Measurements from ENCODE around the gene BCAS1.

The BCAS1 gene

GRCh38 chr20:53996584-53997486 lies 73.6 kb downstream of the BCAS1 start:
- H3K4me3 ChIP-seq (ENCODE audit: low read length), result no peak overlapping the region
- TF ChIP-seq, protein P1, sequence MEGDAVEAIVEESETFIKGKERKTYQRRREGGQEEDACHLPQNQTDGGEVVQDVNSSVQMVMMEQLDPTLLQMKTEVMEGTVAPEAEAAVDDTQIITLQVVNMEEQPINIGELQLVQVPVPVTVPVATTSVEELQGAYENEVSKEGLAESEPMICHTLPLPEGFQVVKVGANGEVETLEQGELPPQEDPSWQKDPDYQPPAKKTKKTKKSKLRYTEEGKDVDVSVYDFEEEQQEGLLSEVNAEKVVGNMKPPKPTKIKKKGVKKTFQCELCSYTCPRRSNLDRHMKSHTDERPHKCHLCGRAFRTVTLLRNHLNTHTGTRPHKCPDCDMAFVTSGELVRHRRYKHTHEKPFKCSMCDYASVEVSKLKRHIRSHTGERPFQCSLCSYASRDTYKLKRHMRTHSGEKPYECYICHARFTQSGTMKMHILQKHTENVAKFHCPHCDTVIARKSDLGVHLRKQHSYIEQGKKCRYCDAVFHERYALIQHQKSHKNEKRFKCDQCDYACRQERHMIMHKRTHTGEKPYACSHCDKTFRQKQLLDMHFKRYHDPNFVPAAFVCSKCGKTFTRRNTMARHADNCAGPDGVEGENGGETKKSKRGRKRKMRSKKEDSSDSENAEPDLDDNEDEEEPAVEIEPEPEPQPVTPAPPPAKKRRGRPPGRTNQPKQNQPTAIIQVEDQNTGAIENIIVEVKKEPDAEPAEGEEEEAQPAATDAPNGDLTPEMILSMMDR (IDR thresholded peaks at IDR 0.05; ENCODE audit: insufficient read depth, low read depth, low read length, missing control alignments), result no peak
- no peak for DNase-seq (ENCODE audit: low read depth)

GRCh38 chr20:53995949-53996348 lies 74.4 kb downstream of the BCAS1 start:
- DNase-seq (ENCODE audit: low read depth), result no peak
- TF ChIP-seq, protein P1 (IDR thresholded peaks at IDR 0.05; ENCODE audit: insufficient read depth, low read depth, low read length, missing control alignments), result no peak
- H3K4me3 ChIP-seq (ENCODE audit: low read length), result no peak overlapping the region

GRCh38 chr20:53994088-53994487 lies 76.3 kb downstream of the BCAS1 start:
- DNase-seq (ENCODE audit: low read depth), result no peak
- no peak overlapping the region for H3K4me3 ChIP-seq (ENCODE audit: low read length)
- TF ChIP-seq, protein P1 (IDR thresholded peaks at IDR 0.05; ENCODE audit: insufficient read depth, low read depth, low read length, missing control alignments), result no peak

GRCh38 chr20:53993310-53993709 lies 77.1 kb downstream of the BCAS1 start:
- TF ChIP-seq, protein P1 (IDR thresholded peaks at IDR 0.05; ENCODE audit: insufficient read depth, low read depth, low read length, missing control alignments), result no peak
- DNase-seq (ENCODE audit: low read depth), result no peak
- no peak overlapping the region for H3K4me3 ChIP-seq (ENCODE audit: low read length)

GRCh38 chr20:53990768-53991450 lies 79.5 kb downstream of the BCAS1 start:
- DNase-seq (ENCODE audit: low read depth), result no peak
- TF ChIP-seq, protein P1 (IDR thresholded peaks at IDR 0.05; ENCODE audit: insufficient read depth, low read depth, low read length, missing control alignments), result no peak
- H3K4me3 ChIP-seq (ENCODE audit: low read length), result no peak overlapping the region

- DNase-seq (ENCODE audit: low read depth), result no peak
- no peak overlapping the region for H3K4me3 ChIP-seq (ENCODE audit: low read length)
- TF ChIP-seq, protein P1 (IDR thresholded peaks at IDR 0.05; ENCODE audit: insufficient read depth, low read depth, low read length, missing control alignments), result no peak
Observed at GRCh38 chr20:53990003-53990402, 80.4 kb downstream of the BCAS1 start.
